ENCODE results near the gene PKP1.

PKP1 gene

DNA sequence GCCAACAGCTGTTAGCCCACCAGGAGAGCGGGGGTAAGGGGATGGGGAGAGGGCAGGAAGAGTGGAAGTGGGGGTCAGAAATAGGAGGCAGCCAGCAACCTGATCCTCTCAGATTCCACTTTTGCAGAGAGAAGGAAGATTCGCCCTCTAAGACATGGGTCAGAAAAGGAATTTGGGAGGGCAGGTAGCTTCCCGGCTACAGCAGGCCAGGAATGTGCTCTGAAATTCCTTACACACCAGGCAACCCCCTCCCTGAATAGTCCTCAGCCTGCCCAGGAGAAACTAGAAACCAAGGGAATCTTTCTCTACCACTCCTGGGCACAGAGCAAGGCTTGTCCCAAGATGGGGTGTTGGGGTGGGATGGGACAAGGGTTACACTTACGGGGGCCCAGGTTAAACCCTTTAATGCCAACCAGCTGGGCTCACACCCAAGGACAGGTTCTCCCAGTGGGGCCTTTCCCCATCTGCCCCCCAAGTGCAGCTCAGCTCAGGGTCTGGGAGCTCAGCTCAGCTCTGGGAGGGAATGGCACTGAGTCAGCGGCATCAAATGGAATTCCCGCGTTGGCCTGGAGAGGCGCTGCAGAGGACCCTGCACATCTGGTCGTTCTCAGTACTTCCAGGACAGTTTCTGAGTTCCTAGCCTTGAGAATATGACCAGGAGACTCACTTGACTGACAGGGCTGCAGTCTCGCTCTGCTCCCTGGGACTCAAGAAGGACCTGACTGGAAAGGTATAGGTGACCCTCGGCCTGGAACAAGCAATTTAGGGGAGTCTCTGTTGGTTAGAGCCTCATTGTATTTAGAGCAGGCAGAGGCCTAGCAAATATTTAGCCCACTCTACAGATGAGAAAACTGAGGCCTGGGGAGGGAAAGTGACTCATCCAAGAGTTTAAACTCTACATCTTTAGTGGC is 93.4 kb downstream of the PKP1 start:
- DNase-seq: no peak

DNA sequence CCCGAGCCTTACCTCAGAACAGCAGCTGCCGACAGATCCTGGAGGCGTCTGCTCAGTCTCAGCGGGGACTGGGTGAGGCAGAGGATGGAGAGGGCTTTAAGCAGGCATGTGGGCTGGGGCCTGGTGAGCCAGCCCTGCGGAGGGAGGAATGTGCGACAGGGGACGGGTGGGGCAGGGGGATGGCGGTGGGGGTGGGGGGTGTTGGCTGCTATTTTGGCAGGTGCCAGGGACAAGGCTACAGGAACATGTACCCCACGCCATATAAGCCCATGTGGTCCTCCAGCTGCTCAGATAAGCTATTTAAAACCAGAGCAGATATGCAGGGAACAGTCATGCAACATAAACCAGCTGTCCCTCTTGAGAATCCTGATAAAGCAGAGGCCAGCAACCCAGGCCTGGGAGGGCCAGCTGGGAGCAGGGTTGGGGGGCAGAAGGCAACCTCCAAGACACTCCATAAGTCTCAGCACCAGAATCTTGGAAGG is 94.3 kb downstream of the PKP1 start, which contains the start of gene TNNT2:
TNNT2 (minus strand) TSS at position 70 of the 482 bp plus-strand sequence. CDS start 4,426 bp downstream, outside the sequence.
- DNase-seq: no peak

DNA sequence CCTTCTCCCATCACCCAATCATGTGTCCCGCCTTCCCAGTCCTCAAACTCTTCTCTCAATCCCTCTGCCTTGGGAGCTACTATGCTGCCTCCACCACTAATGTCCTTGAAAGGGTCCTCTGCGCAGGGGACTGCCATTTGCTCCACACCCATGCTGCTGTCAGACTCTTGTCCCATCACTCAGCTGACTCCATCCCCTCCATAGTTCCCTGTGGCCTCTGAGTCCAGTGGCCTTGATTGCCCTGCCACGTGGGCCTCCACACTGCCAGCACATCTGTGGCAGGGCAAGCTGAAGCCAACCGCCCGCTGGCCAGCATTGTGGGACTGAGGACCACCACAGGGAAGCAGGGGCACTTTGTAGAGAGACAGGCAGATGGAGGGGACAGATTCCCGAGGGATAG is 95.5 kb downstream of the PKP1 start:
- DNase-seq: no peak

DNA sequence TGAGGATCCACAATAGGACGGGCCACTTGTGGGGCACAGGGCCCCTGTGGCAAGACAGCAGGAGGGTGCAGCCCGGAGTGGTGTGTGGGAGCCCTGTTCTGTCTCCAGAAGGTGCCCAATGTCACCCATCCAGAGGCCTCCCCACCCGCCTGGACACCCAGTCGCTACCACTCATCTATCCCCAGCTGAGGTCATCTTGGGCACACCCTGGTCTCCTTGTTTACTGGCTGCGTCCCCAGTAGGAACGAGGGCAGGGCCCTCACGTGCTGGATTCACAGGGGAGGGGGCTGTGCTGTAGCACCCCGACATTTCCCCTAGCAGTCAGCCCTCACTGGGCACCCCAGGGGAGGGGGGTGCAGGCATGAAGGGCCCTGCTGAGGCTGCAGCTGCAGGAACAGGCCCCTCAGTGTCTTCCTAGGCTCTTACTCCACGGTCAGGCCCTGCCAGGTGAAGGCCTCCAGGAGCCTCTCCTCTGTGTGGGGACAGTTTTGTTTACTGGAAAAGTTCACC is 96.5 kb downstream of the PKP1 start:
- no peak for DNase-seq

DNA sequence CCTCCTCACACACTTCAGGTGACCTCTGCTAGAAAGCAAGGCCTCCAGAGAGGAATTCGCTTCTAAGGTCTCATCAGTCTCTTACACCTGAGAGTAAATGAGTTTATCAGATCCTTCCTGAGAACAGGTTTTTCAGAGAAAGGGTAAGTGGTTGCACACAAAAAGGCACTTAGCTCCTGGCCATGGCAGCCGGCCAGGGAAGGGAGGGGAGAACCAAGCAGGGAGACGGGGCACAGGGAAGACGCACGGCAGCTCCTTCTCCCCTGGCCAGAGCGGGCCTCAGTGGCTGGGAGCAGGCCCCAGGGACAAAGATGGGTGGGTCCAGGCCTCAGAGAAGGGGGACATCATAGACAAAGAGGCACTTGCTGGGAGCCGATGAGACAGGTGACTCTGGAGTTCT is 97.8 kb downstream of the PKP1 start:
- no peak for DNase-seq
